Liver (tissue), 9 donors: ENCODE data around the gene ZNF490. TPM values are rescaled to one million over a fixed set of nuclear protein-coding genes. Genes with fewer than 3 reads are reported as not detected.

Experiments
- DNase-seq: peaks from one replicate; pipeline ENCODE4 v3.0.0-alpha.2; 2017; ENCODE audit warnings: low spot score
- H3K27ac ChIP-seq, 2 donors: one replicate each; pipeline ENCODE4 v1.7.0; 2013; ENCODE audit warnings: inconsistent platforms in 2 of 2, low read length in 2 of 2, control low read depth in 1 of 2, low read depth in 1 of 2, mild to moderate bottlenecking in 1 of 2
- H3K27me3 ChIP-seq, 4 donors: one replicate each; pipeline versions ENCODE4 v1.6.1 to v1.7.0; 2013; ENCODE audit warnings: low read length in 3 of 4, inconsistent platforms in 1 of 4, mild to moderate bottlenecking in 1 of 4, moderate library complexity in 1 of 4; ENCODE audit not compliant: control insufficient read depth in 4 of 4, insufficient read depth in 4 of 4
- H3K36me3 ChIP-seq, 4 donors: one replicate each; pipeline versions ENCODE4 v1.6.1 to v1.7.0; 2013; ENCODE audit warnings: low read length in 3 of 4, mild to moderate bottlenecking in 3 of 4, low read depth in 1 of 4, moderate library complexity in 1 of 4; ENCODE audit not compliant: control insufficient read depth in 4 of 4, insufficient read depth in 3 of 4
- H3K4me1 ChIP-seq, 4 donors: one replicate each; pipeline versions ENCODE4 v1.6.1 to v1.7.0; 2013; ENCODE audit warnings: low read length in 3 of 4, mild to moderate bottlenecking in 3 of 4, moderate library complexity in 1 of 4; ENCODE audit not compliant: control insufficient read depth in 4 of 4, insufficient read depth in 4 of 4
- H3K4me3 ChIP-seq, 3 donors: one replicate each; pipeline versions ENCODE4 v1.6.1 to v1.7.0; 2013; ENCODE audit warnings: low read length in 3 of 3, control low read depth in 1 of 3, low read depth in 1 of 3, mild to moderate bottlenecking in 1 of 3
- H3K9ac ChIP-seq, 2 donors: one replicate each; pipeline ENCODE4 v1.7.0; 2013; ENCODE audit warnings: low read length in 2 of 2, mild to moderate bottlenecking in 2 of 2, moderate library complexity in 2 of 2, control low read depth in 1 of 2, low read depth in 1 of 2
- H3K9me3 ChIP-seq, 4 donors: one replicate each; pipeline versions ENCODE4 v1.6.1 to v1.7.0; 2013; ENCODE audit warnings: low read length in 3 of 4; ENCODE audit not compliant: control insufficient read depth in 4 of 4
- EGR1 ChIP-seq, 2 donors: IDR thresholded peaks; 2 replicates each; pipeline ENCODE4 v1.6.1; 2016 to 2018; ENCODE audit warnings: antibody characterized with exemption in 2 of 2, low read depth in 2 of 2
- FOXA1 ChIP-seq: IDR thresholded peaks from 2 replicates; pipeline ENCODE4 v1.6.1; 2016; ENCODE audit warnings: antibody characterized with exemption
- FOXA2 ChIP-seq: IDR thresholded peaks from 2 replicates; pipeline ENCODE4 v1.6.1; 2016; ENCODE audit warnings: antibody characterized with exemption
- GABPA ChIP-seq, 2 donors: IDR thresholded peaks in 1 of 2; conservative IDR thresholded peaks in 1 of 2; 2 replicates each; pipeline ENCODE4 v1.6.1; 2016; ENCODE audit warnings: antibody characterized with exemption in 2 of 2, mild to moderate bottlenecking in 1 of 2, moderate library complexity in 1 of 2
- HNF4A ChIP-seq, 2 donors: conservative IDR thresholded peaks; 2 replicates each; pipeline ENCODE4 v1.6.1; 2016; ENCODE audit warnings: antibody characterized with exemption in 2 of 2, mild to moderate bottlenecking in 2 of 2
- HNF4G ChIP-seq: IDR thresholded peaks from 2 replicates; pipeline ENCODE4 v1.6.1; 2016; ENCODE audit warnings: antibody characterized with exemption
- JUND ChIP-seq, 2 donors: IDR thresholded peaks; 2 replicates each; pipeline ENCODE4 v1.6.1; 2016; ENCODE audit warnings: antibody characterized with exemption in 2 of 2
- MAX ChIP-seq: IDR thresholded peaks from 2 replicates; pipeline ENCODE4 v1.6.1; 2016; ENCODE audit warnings: antibody characterized with exemption
- NR2F2 ChIP-seq: IDR thresholded peaks from 2 replicates; pipeline ENCODE4 v1.6.1; 2016; ENCODE audit warnings: antibody characterized with exemption
- RAD21 ChIP-seq, 2 donors: IDR thresholded peaks; 2 replicates each; pipeline ENCODE4 v1.6.1; 2016; ENCODE audit warnings: antibody characterized with exemption in 2 of 2, mild to moderate bottlenecking in 2 of 2
- REST ChIP-seq: IDR thresholded peaks from 2 replicates; pipeline ENCODE4 v1.6.1; 2016; ENCODE audit warnings: antibody characterized with exemption, mild to moderate bottlenecking
- RXRA ChIP-seq, 2 donors: IDR thresholded peaks; 2 replicates each; pipeline ENCODE4 v1.6.1; 2017 to 2018; ENCODE audit warnings: antibody characterized with exemption in 2 of 2, mild to moderate bottlenecking in 1 of 2
- SP1 ChIP-seq: IDR thresholded peaks from 2 replicates; pipeline ENCODE4 v1.6.1; 2018; ENCODE audit warnings: antibody characterized with exemption, mild to moderate bottlenecking
- TAF1 ChIP-seq: conservative IDR thresholded peaks from 2 replicates; pipeline ENCODE4 v1.6.1; 2016; ENCODE audit warnings: antibody characterized with exemption, mild to moderate bottlenecking
- YY1 ChIP-seq: IDR thresholded peaks from 2 replicates; pipeline ENCODE4 v1.6.1; 2016; ENCODE audit warnings: antibody characterized with exemption, mild to moderate bottlenecking
- WGBS: extraction: QIAGEN DNeasy Blood & Tissue Kit; methylation state at CpG from one replicate; pipeline ENCODE4 v1.1.7; 2013; 5-methylcytosine and 5-hydroxymethylcytosine counted together
- polyA plus RNA-seq, 2 donors: library from polyadenylated mRNA; stranded (reverse) in 1 of 2; unstranded in 1 of 2; fragments of 200-250 nt in 1 of 2; fragments of >200 nt in 1 of 2; fragmentation: Nextera tagmentation in 1 of 2; extraction: Ambion mirVana in 1 of 2; gene quantifications; one replicate each; pipeline versions ENCODE4 v1.2.1 to v1.2.3, GENCODE V29; 2013 to 2015
- total RNA-seq, 2 donors: library from RNA; depleted of rRNA; stranded (reverse); fragments of >200 nt; gene quantifications; one replicate each; pipeline ENCODE4 v1.2.3, GENCODE V29; 2014
- TF ChIP-seq, protein P1 (sequence below): IDR thresholded peaks from 2 replicates; pipeline ENCODE4 v1.6.1; 2016; ENCODE audit warnings: antibody characterized with exemption
- TF ChIP-seq, protein P2 (sequence below): fragments of 150-350 bp; IDR thresholded peaks from 2 replicates; pipeline ENCODE4 v1.5.1; 2017; ENCODE audit warnings: improper control_type of control experiment, low read depth, low read length; ENCODE audit not compliant: missing input control
- TF ChIP-seq, protein P3 (sequence below): IDR thresholded peaks from 2 replicates; pipeline ENCODE4 v1.6.1; 2016; ENCODE audit warnings: antibody characterized with exemption
- donor health status: healthy.
- donor health status: healthy.
- donor health status: healthy.
- donor health status: healthy.
- donor health status: healthy.

ZNF490 gene
- total and polyA plus RNA-seq, 4 donors = 0.93 to 6.1 (median 2.3) TPM

GRCh38 chr19:12657966-12658365, 47.4 kb upstream of the ZNF490 start:
- Histone ChIP-seq H3K9me3 (no peaks in the 10 kb centered on the region), H3K27me3 (no peaks in the 10 kb centered on the region), H3K4me1 (no peaks in the 10 kb centered on the region), H3K36me3 (peaks cover 7 to 34% (median 13%) of the 10 kb centered on the region in 4 donors), H3K4me3 (no peak overlapping the region), H3K9ac (no peak overlapping the region), H3K27ac (no peak overlapping the region)
- WGBS = 98% methylated on average over 22 of the region's 22 CpGs
- DNase-seq = no peak
- no peak for TF ChIP-seq JUND (IDR thresholded peaks at IDR 0.05)
- TF ChIP-seq EGR1 (IDR thresholded peaks at IDR 0.05; ENCODE audit: low read depth in 2 of 2) = no peak
- TF ChIP-seq FOXA1 = no peak
- TF ChIP-seq RAD21 (IDR thresholded peaks at IDR 0.05) = no peak
- TF ChIP-seq SP1 = no peak
- no peak for TF ChIP-seq FOXA2
- TF ChIP-seq, protein P1, sequence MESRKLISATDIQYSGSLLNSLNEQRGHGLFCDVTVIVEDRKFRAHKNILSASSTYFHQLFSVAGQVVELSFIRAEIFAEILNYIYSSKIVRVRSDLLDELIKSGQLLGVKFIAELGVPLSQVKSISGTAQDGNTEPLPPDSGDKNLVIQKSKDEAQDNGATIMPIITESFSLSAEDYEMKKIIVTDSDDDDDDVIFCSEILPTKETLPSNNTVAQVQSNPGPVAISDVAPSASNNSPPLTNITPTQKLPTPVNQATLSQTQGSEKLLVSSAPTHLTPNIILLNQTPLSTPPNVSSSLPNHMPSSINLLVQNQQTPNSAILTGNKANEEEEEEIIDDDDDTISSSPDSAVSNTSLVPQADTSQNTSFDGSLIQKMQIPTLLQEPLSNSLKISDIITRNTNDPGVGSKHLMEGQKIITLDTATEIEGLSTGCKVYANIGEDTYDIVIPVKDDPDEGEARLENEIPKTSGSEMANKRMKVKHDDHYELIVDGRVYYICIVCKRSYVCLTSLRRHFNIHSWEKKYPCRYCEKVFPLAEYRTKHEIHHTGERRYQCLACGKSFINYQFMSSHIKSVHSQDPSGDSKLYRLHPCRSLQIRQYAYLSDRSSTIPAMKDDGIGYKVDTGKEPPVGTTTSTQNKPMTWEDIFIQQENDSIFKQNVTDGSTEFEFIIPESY = no peak
- no peak for TF ChIP-seq TAF1
- no peak for TF ChIP-seq NR2F2
- no peak for TF ChIP-seq MAX
- TF ChIP-seq HNF4G = no peak
- no peak for TF ChIP-seq RXRA (IDR thresholded peaks at IDR 0.05)
- TF ChIP-seq GABPA (IDR thresholded peaks at IDR 0.05 in 1 of 2, conservative IDR thresholded peaks at IDR 0.05 in 1 of 2) = no peak
- TF ChIP-seq, protein P2, sequence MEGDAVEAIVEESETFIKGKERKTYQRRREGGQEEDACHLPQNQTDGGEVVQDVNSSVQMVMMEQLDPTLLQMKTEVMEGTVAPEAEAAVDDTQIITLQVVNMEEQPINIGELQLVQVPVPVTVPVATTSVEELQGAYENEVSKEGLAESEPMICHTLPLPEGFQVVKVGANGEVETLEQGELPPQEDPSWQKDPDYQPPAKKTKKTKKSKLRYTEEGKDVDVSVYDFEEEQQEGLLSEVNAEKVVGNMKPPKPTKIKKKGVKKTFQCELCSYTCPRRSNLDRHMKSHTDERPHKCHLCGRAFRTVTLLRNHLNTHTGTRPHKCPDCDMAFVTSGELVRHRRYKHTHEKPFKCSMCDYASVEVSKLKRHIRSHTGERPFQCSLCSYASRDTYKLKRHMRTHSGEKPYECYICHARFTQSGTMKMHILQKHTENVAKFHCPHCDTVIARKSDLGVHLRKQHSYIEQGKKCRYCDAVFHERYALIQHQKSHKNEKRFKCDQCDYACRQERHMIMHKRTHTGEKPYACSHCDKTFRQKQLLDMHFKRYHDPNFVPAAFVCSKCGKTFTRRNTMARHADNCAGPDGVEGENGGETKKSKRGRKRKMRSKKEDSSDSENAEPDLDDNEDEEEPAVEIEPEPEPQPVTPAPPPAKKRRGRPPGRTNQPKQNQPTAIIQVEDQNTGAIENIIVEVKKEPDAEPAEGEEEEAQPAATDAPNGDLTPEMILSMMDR = no peak
- no peak for TF ChIP-seq HNF4A (conservative IDR thresholded peaks at IDR 0.05)

DNA sequence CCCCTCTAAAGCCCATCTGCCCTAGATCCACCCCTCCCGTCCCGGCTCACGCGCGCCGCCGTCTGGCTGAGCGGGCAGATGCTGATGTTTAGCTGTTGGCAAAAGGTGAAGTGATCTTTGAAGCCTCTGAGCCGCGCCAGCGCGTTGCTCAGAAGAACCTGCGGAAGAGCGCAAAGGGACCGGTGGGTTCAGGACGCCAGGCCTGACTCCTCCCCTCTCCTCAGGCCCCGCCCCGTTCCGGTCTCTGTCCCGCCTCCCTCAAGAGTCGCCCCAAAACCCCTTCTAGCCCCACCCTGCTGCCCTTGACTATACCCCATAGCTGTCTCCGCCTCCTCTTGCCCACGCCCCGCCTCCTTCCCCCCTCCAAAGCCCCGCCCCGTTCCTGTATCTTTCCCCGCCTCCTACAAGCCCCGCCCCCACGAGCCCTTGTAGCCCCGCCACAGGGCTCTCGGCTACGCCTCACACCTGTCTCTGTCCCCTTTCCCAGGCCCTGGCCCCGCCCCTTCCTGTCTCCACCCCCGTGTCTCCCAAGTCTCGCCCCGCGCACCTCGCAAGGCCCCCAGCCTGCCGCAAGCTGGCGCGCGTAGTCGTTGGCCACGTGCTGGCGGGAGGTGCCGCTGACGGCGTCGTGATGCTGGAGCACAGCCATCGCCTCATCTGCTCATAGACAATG, 46.4 kb upstream of the ZNF490 start:
- no peaks in the 10 kb centered on the region for H3K4me1 ChIP-seq
- H3K9me3 ChIP-seq = no peaks in the 10 kb centered on the region
- H3K27ac ChIP-seq = no peak overlapping the region
- H3K27me3 ChIP-seq = no peaks in the 10 kb centered on the region
- no peak for DNase-seq
- 84% methylated on average over 50 of the region's 50 CpGs for WGBS
- no peak overlapping the region for H3K9ac ChIP-seq
- TF ChIP-seq YY1 (no peak), FOXA1 (no peak), HNF4G (no peak), RXRA (IDR thresholded peaks at IDR 0.05) (no peak), SP1 (no peak), GABPA (IDR thresholded peaks at IDR 0.05 in 1 of 2, conservative IDR thresholded peaks at IDR 0.05 in 1 of 2) (no peak), EGR1 (IDR thresholded peaks at IDR 0.05; ENCODE audit: low read depth in 2 of 2) (no peak), REST (no peak), FOXA2 (no peak), MAX (no peak), JUND (IDR thresholded peaks at IDR 0.05) (no peak)
- TF ChIP-seq, protein P3, sequence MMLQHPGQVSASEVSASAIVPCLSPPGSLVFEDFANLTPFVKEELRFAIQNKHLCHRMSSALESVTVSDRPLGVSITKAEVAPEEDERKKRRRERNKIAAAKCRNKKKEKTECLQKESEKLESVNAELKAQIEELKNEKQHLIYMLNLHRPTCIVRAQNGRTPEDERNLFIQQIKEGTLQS = no peak
- TF ChIP-seq, protein P2 = no peak
- TF ChIP-seq, protein P1 = no peak
- H3K4me3 ChIP-seq = no peak overlapping the region
- peaks cover 7 to 34% (median 13%) of the 10 kb centered on the region in 4 donors for H3K36me3 ChIP-seq
